HL-60 (cell line): ENCODE measurements around the gene RIPK3.

Source experiments
- GABPA ChIP-seq: IDR thresholded peaks from 2 replicates; pipeline ENCODE4 v1.6.1; 2012; ENCODE audit warnings: low read depth
- POLR2AphosphoS5 ChIP-seq: IDR thresholded peaks from 2 replicates; pipeline ENCODE4 v1.6.1; 2012; ENCODE audit warnings: low read depth
- TF ChIP-seq, protein P1 (sequence below): IDR thresholded peaks from one replicate; pipeline ENCODE4 v1.5.1; 2011; ENCODE audit warnings: low read length, control low read depth, inconsistent platforms; ENCODE audit not compliant: insufficient read depth
- TF ChIP-seq, protein P2 (sequence below): IDR thresholded peaks from 2 replicates; pipeline ENCODE4 v1.6.1; 2012; ENCODE audit warnings: low read depth; ENCODE audit not compliant: insufficient replicate concordance

DNA sequence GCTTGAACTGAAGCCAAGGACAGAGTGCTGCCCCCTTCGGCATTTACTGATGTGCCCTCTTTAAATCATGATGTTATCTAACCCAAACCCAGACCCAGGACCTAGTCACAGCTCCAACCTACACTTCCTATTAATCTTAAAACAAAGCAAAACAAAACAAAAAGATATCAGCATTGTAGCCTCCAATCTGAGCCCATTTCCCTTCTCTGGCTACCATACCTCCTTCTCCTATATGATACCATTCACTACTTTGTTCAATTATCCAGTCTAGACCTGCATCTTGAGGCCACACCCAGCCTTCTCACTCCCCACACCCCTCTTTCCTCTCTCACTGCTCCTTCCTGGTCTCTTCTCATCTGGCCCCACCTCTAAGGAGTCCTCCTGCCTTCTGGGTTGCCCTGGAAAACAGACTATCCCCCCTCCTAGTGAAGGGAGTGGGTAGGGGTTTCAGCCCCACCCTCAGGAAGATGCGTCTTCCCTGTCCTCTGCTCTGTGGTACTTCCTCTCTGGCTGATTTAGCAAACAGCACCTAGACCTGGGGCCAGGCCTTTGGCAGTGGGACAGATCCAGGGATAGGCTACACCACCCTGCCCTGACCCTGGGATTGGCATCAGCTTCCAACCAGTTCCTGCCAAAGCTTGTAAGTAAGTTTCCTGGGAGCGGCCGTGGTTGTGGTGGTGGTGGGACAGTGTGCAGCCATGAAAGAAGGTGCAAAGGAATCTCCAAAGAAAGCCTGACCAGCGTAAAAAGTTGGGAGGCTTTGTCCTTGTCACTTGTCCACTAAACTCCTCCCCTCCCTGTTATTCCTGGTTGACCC lies 25.2 kb downstream of the RIPK3 start:
- TF ChIP-seq, protein P1, sequence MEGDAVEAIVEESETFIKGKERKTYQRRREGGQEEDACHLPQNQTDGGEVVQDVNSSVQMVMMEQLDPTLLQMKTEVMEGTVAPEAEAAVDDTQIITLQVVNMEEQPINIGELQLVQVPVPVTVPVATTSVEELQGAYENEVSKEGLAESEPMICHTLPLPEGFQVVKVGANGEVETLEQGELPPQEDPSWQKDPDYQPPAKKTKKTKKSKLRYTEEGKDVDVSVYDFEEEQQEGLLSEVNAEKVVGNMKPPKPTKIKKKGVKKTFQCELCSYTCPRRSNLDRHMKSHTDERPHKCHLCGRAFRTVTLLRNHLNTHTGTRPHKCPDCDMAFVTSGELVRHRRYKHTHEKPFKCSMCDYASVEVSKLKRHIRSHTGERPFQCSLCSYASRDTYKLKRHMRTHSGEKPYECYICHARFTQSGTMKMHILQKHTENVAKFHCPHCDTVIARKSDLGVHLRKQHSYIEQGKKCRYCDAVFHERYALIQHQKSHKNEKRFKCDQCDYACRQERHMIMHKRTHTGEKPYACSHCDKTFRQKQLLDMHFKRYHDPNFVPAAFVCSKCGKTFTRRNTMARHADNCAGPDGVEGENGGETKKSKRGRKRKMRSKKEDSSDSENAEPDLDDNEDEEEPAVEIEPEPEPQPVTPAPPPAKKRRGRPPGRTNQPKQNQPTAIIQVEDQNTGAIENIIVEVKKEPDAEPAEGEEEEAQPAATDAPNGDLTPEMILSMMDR, result no peak
- TF ChIP-seq POLR2AphosphoS5 (no peak), GABPA (no peak)
- TF ChIP-seq, protein P2, sequence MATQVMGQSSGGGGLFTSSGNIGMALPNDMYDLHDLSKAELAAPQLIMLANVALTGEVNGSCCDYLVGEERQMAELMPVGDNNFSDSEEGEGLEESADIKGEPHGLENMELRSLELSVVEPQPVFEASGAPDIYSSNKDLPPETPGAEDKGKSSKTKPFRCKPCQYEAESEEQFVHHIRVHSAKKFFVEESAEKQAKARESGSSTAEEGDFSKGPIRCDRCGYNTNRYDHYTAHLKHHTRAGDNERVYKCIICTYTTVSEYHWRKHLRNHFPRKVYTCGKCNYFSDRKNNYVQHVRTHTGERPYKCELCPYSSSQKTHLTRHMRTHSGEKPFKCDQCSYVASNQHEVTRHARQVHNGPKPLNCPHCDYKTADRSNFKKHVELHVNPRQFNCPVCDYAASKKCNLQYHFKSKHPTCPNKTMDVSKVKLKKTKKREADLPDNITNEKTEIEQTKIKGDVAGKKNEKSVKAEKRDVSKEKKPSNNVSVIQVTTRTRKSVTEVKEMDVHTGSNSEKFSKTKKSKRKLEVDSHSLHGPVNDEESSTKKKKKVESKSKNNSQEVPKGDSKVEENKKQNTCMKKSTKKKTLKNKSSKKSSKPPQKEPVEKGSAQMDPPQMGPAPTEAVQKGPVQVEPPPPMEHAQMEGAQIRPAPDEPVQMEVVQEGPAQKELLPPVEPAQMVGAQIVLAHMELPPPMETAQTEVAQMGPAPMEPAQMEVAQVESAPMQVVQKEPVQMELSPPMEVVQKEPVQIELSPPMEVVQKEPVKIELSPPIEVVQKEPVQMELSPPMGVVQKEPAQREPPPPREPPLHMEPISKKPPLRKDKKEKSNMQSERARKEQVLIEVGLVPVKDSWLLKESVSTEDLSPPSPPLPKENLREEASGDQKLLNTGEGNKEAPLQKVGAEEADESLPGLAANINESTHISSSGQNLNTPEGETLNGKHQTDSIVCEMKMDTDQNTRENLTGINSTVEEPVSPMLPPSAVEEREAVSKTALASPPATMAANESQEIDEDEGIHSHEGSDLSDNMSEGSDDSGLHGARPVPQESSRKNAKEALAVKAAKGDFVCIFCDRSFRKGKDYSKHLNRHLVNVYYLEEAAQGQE, result no peak
